Astrocyte (in vitro differentiated cells and primary cell): ENCODE results near the gene ST8SIA6. TPM values are rescaled to one million over a fixed set of nuclear protein-coding genes. Genes with fewer than 3 reads are reported as not detected.

Source experiments
- DNase-seq: peaks from one replicate; pipeline ENCODE4 v3.0.0-alpha.2; 2010; ENCODE audit warnings: low read depth
- FAIRE-seq: peaks from 2 replicates; lab custom pipeline; 2011; peaks lifted over from hg19 to GRCh38; lab: Jason Lieb, UNC
- H2AFZ ChIP-seq: 2 replicates; pipeline ENCODE4 v1.6.0; 2012; ENCODE audit warnings: low read depth, low read length, inconsistent platforms
- H3K27ac ChIP-seq: 2 replicates; pipeline ENCODE4 v1.5.1; 2011; ENCODE audit warnings: low read depth, low read length, inconsistent platforms
- H3K27me3 ChIP-seq: 2 replicates; pipeline ENCODE4 v1.6.0; 2011; ENCODE audit warnings: low read length, inconsistent platforms; ENCODE audit not compliant: insufficient read depth
- H3K36me3 ChIP-seq: 2 replicates; pipeline ENCODE4 v1.5.1; 2011; ENCODE audit warnings: low read length, inconsistent platforms; ENCODE audit not compliant: insufficient read depth
- H3K4me1 ChIP-seq: 2 replicates; pipeline ENCODE4 v1.5.1; 2011; ENCODE audit warnings: low read length, inconsistent platforms; ENCODE audit not compliant: insufficient read depth
- H3K4me2 ChIP-seq: 2 replicates; pipeline ENCODE4 v1.6.0; 2012; ENCODE audit warnings: low read length, inconsistent platforms
- H3K4me3 ChIP-seq: 2 replicates; pipeline ENCODE4 v1.5.1; 2011; ENCODE audit warnings: low read depth, mild to moderate bottlenecking, low read length, inconsistent platforms; ENCODE audit not compliant: insufficient read depth
- H3K79me2 ChIP-seq: 2 replicates; pipeline ENCODE4 v1.6.0; 2012; ENCODE audit warnings: mild to moderate bottlenecking, low read length, inconsistent platforms; ENCODE audit not compliant: insufficient read depth
- H3K9ac ChIP-seq: 2 replicates; pipeline ENCODE4 v1.6.0; 2012; ENCODE audit warnings: mild to moderate bottlenecking, low read length, inconsistent platforms
- H3K9me3 ChIP-seq: 2 replicates; pipeline ENCODE4 v1.5.1; 2012; ENCODE audit warnings: low read depth, mild to moderate bottlenecking, low read length, inconsistent platforms; ENCODE audit not compliant: insufficient read depth
- H4K20me1 ChIP-seq: 2 replicates; pipeline ENCODE4 v1.6.0; 2012; ENCODE audit warnings: low read length, inconsistent platforms; ENCODE audit not compliant: insufficient read depth
- H3K27ac Mint-ChIP-seq: one replicate; pipeline ENCODE4 v1.8.0; 2021; ENCODE audit warnings: mild to moderate bottlenecking, mixed read lengths; ENCODE audit not compliant: unreplicated experiment
- H3K27me3 Mint-ChIP-seq: one replicate; pipeline ENCODE4 v1.8.0; 2021; ENCODE audit warnings: low read depth, mixed read lengths; ENCODE audit not compliant: unreplicated experiment
- H3K36me3 Mint-ChIP-seq: one replicate; pipeline ENCODE4 v1.8.0; 2021; ENCODE audit warnings: low read depth, mixed read lengths; ENCODE audit not compliant: unreplicated experiment
- H3K4me1 Mint-ChIP-seq: one replicate; pipeline ENCODE4 v1.8.0; 2021; ENCODE audit warnings: low read depth, mixed read lengths; ENCODE audit not compliant: unreplicated experiment
- H3K4me3 Mint-ChIP-seq: one replicate; pipeline ENCODE4 v1.8.0; 2021; ENCODE audit warnings: mild to moderate bottlenecking, moderate library complexity, mixed read lengths; ENCODE audit not compliant: unreplicated experiment
- H3K9me3 Mint-ChIP-seq: one replicate; pipeline ENCODE4 v1.8.0; 2021; ENCODE audit warnings: mild to moderate bottlenecking, mixed read lengths; ENCODE audit not compliant: unreplicated experiment
- EZH2 ChIP-seq: IDR thresholded peaks from 2 replicates; pipeline ENCODE4 v1.6.1; 2012; ENCODE audit warnings: mild to moderate bottlenecking, low read length, inconsistent platforms; ENCODE audit not compliant: insufficient read depth
- total RNA-seq: library from RNA; stranded (reverse); gene quantifications from 2 replicates; pipeline ENCODE4 v1.2.1, GENCODE V29; 2021
- TF ChIP-seq, protein P1 (sequence below): IDR thresholded peaks from 2 replicates; pipeline ENCODE4 v1.5.1; 2011; ENCODE audit warnings: low read depth, mild to moderate bottlenecking, inconsistent platforms, low read length, moderate library complexity; ENCODE audit not compliant: insufficient read depth

The ST8SIA6 gene
- total RNA-seq, 1 donor from 2014 or later = not detected

DNA sequence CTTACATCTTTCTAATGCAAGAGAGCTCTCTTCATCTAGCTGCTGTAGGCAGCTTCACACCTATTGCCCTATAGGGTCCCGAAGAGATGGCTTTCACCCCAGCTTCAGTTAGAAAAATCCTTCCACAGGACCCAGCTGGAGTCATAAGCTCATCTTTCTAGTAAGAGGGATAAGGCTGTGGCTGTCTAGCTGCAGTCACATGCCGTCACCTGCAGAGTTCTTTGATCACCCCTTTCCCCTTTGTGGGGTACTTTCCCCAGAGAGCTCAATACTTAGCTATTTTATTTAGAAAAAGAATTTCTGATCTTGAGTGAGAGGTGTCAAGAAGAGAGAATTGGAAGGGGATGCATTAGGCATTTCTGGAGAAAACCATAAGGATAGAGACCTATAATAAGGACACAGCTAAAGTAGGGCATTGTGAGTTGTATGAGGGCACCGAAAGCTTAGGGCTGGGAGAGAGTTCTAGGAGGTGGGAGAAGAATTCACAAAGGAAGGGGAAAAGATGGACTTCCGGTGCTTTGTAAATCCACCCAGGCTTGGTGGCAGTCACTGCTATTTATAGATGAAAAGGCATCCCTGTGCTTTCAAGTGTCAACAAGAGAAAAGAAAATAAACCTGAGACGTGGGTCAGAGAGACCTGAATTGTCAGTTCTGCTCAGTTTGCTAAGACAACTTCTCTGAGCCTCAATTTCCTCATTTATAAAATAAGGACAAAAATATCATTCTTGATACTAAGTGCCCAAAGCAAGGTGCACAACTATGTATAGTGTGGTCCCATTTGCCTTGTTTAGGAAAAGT lies 11.1 kb upstream of the ST8SIA6 start:
- peaks cover 10% of the 10 kb centered on the region for H3K27me3 Mint-ChIP-seq
- H4K20me1 ChIP-seq = no peaks in the 10 kb centered on the region
- no peak overlapping the region for H3K9ac ChIP-seq
- DNase-seq (no peak), FAIRE-seq (no peak)
- H3K4me3 ChIP-seq = no peak overlapping the region
- no peaks in the 10 kb centered on the region for H3K36me3 ChIP-seq
- no peaks in the 10 kb centered on the region for H3K79me2 ChIP-seq
- no peak overlapping the region for H3K4me2 ChIP-seq
- no peaks in the 10 kb centered on the region for H3K4me1 ChIP-seq
- no peak overlapping the region for H3K4me3 Mint-ChIP-seq
- H3K36me3 Mint-ChIP-seq = no peaks in the 10 kb centered on the region
- no peaks in the 10 kb centered on the region for H3K9me3 ChIP-seq
- TF ChIP-seq, protein P1, sequence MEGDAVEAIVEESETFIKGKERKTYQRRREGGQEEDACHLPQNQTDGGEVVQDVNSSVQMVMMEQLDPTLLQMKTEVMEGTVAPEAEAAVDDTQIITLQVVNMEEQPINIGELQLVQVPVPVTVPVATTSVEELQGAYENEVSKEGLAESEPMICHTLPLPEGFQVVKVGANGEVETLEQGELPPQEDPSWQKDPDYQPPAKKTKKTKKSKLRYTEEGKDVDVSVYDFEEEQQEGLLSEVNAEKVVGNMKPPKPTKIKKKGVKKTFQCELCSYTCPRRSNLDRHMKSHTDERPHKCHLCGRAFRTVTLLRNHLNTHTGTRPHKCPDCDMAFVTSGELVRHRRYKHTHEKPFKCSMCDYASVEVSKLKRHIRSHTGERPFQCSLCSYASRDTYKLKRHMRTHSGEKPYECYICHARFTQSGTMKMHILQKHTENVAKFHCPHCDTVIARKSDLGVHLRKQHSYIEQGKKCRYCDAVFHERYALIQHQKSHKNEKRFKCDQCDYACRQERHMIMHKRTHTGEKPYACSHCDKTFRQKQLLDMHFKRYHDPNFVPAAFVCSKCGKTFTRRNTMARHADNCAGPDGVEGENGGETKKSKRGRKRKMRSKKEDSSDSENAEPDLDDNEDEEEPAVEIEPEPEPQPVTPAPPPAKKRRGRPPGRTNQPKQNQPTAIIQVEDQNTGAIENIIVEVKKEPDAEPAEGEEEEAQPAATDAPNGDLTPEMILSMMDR = no peak
- TF ChIP-seq EZH2 = no peak
- H3K9me3 Mint-ChIP-seq = peaks cover 7% of the 10 kb centered on the region
- H2AFZ ChIP-seq = no peak overlapping the region
- peaks cover 2% of the 10 kb centered on the region for H3K4me1 Mint-ChIP-seq
- no peak overlapping the region for H3K27ac Mint-ChIP-seq
- H3K27ac ChIP-seq = no peak overlapping the region
- no peaks in the 10 kb centered on the region for H3K27me3 ChIP-seq

DNA sequence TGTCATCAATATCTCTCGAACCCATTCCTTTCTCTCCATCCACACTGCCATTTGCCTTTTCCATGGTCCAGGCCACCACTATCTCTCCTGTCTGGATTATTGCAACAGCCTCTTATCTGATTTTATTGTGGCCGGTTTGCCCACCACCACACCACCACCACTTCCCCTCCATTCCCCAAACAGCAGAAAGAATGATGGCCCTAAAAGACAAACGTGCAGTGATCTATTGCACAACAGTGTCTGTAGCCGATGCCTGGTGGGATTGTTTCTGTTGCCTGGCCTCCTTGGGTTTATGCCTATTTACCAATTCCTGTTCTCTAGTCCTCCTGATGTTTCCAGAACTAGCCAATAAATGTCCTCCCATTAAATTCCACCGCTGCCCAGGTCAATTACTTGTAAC lies 10.2 kb upstream of the ST8SIA6 start:
- Mint-ChIP-seq H3K27me3 (peaks cover 10% of the 10 kb centered on the region), H3K27ac (no peak overlapping the region), H3K4me1 (peaks cover 2% of the 10 kb centered on the region), H3K4me3 (no peak overlapping the region), H3K36me3 (no peaks in the 10 kb centered on the region), H3K9me3 (peaks cover 7% of the 10 kb centered on the region)
- Histone ChIP-seq H3K9me3 (no peaks in the 10 kb centered on the region), H3K4me2 (no peak overlapping the region), H3K27me3 (no peaks in the 10 kb centered on the region), H3K4me3 (no peak overlapping the region), H3K9ac (no peak overlapping the region), H3K79me2 (no peaks in the 10 kb centered on the region), H4K20me1 (no peaks in the 10 kb centered on the region), H2AFZ (no peak overlapping the region), H3K27ac (no peak overlapping the region), H3K36me3 (no peaks in the 10 kb centered on the region), H3K4me1 (no peaks in the 10 kb centered on the region)
- FAIRE-seq (no peak), DNase-seq (no peak)
- TF ChIP-seq, protein P1 = no peak
- no peak for TF ChIP-seq EZH2

DNA sequence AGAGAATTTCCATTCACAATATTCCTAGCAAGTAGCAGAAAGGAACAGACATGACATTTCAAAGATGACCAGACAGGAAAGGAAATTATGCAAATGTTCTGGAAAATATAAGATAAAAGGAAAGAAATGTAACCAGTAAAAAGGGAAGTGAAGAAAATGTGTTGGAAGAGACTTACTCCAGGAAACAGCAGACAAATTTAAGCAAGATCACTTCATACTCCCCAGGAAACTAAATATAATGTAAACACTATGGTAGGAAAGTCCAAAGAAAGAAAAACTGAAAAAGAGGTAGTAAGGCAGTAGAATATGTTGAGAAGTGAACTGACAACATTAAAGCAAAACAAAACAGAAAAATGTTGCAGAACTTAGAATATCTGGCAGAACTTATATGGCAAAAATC lies 6.4 kb upstream of the ST8SIA6 start:
- no peak for FAIRE-seq
- no peaks in the 10 kb centered on the region for H3K79me2 ChIP-seq

More for the DNA sequence above, 6.4 kb upstream of the ST8SIA6 start:
- Histone ChIP-seq H4K20me1 (no peaks in the 10 kb centered on the region), H3K36me3 (no peaks in the 10 kb centered on the region), H3K9ac (no peak overlapping the region), H3K9me3 (no peaks in the 10 kb centered on the region), H3K27me3 (no peaks in the 10 kb centered on the region), H3K27ac (no peak overlapping the region), H2AFZ (no peak overlapping the region), H3K4me1 (no peaks in the 10 kb centered on the region), H3K4me3 (no peak overlapping the region), H3K4me2 (no peak overlapping the region)
- H3K27ac Mint-ChIP-seq = no peak overlapping the region
- H3K9me3 Mint-ChIP-seq = peaks cover 7% of the 10 kb centered on the region
- H3K27me3 Mint-ChIP-seq = peaks cover 20% of the 10 kb centered on the region
- no peaks in the 10 kb centered on the region for H3K36me3 Mint-ChIP-seq
- TF ChIP-seq, protein P1 = no peak
- TF ChIP-seq EZH2 = no peak
- no peak overlapping the region for H3K4me3 Mint-ChIP-seq
- DNase-seq = no peak
- H3K4me1 Mint-ChIP-seq = peaks cover 2% of the 10 kb centered on the region
